ENCODE data around the gene SLX4.

GRCh38 chr16:3659251-3659650 is 47.8 kb upstream of the SLX4 start:
- TF ChIP-seq CTCF (IDR thresholded peaks at IDR 0.05), result no peak
- TF ChIP-seq POLR2A (IDR thresholded peaks at IDR 0.05), result no peak
